ENCODE data around the gene GPR146. TPM values are rescaled to one million over a fixed set of nuclear protein-coding genes. Genes with fewer than 3 reads are reported as not detected.
"Not testable (repeated sequence)": the region's sequence is repeated elsewhere in the genome, so short reads cannot be mapped to it uniquely, and the experiment has no call there.

GPR146 gene
- total RNA-seq, 3 donors from 2014 or later = 3.5 to 13.0 (median 5.7) TPM

DNA sequence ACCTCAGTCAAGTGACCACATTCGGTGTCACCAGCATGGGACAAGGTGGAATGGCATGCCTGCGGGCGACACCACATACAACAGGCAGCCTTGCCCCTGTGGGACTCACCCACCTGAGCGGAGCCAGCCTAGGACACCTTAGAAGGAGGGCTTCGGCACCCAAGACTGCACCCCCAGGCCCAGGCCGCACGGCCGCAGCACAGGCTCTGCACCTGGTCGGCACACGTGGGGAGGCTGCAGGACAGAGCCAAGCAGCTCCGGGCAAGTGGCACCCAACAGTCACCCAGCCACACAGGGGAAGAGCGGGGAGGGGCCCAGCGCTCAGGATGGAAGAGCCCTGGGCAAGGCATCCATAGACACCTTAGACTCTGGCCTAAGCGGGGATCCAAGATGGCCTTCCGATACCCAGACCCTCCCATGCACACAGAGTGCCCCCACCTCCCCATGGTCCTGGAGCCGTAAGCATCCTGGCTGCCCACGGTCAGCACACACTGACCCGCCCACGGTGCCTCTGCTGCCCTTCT lies 27.4 kb downstream of the GPR146 start:
- TF ChIP-seq CTCF (IDR thresholded peaks at IDR 0.05) = no peak

DNA sequence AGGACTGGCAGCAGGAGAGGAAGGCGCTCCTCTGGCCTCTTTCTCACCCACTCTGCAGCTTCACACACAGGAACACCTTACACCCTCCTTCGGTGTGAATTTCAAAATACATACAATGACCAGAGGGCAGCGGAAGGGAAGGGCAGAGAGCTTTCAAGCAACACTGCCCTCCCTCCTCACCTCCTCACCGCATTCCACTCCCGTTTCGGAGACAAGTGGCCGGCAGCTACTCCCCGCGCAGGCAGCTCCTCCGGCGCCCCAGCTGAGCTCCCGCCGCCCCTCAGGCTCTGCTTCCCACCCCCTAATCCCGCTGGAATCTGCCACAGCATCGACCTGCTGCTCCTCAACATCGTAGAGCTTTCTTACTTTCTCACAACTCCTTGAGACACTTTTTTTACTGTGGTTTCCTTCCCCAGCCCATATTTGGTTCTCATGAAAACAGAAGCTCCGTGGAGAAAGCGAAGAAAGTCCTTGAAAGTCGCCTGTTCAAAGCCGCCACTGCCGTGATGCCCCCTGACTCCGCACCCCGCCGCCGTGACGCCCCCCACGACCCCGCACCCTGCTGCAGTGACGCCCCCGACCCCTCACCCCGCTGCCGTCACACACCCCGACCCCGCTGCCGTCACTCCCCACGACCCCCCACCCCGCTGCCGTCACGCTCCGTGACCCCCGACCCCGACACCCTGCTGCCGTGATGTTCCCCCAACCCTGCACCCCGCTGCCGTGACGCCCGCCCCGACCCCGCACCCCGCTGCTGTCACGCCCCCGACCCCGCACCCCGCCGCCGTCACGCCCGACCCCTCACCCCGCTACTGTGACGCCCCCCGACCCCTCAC lies 29.0 kb downstream of the GPR146 start:
- Histone ChIP-seq H3K9me3 (no peaks in the 10 kb centered on the region), H3K4me3 (no peak overlapping the region), H3K36me3 (ENCODE audit: low read depth) (no peaks in the 10 kb centered on the region), H3K4me1 (ENCODE audit: low read depth) (no peaks in the 10 kb centered on the region)
- ATAC-seq = no peak
- TF ChIP-seq CTCF (IDR thresholded peaks at IDR 0.05) = no peak
- DNase-seq = no peak
- intact Hi-C loops (cut with DNase I, micrococcal nuclease) = no loop called here

More for the DNA sequence above, 27.4 kb downstream of the GPR146 start:
- intact Hi-C loops (cut with DNase I, micrococcal nuclease) = no loop called here
- H3K36me3 ChIP-seq (ENCODE audit: low read depth) = no peaks in the 10 kb centered on the region
- ATAC-seq (no peak), DNase-seq (no peak)
- H3K9me3 ChIP-seq = no peaks in the 10 kb centered on the region
- no peak overlapping the region for H3K4me3 ChIP-seq
- no peaks in the 10 kb centered on the region for H3K4me1 ChIP-seq (ENCODE audit: low read depth)

GRCh38 chr7:1074018-1074417 lies 29.7 kb downstream of the GPR146 start:
- intact Hi-C loops (cut with DNase I, micrococcal nuclease); H3K4me3 ChIP-seq; H3K4me1 ChIP-seq (ENCODE audit: low read depth); ATAC-seq; DNase-seq; H3K36me3 ChIP-seq (ENCODE audit: low read depth); H3K9me3 ChIP-seq: not testable (repeated sequence)

GRCh38 chr7:1074593-1075431 lies 30.5 kb downstream of the GPR146 start:
- no peak for ATAC-seq
- Histone ChIP-seq H3K9me3 (no peaks in the 10 kb centered on the region), H3K36me3 (ENCODE audit: low read depth) (no peaks in the 10 kb centered on the region), H3K4me3 (no peak overlapping the region), H3K4me1 (ENCODE audit: low read depth) (no peaks in the 10 kb centered on the region)
- TF ChIP-seq CTCF (IDR thresholded peaks at IDR 0.05) = no peak
- DNase-seq = no peak
- intact Hi-C loops (cut with DNase I, micrococcal nuclease) = no loop called here

- Histone ChIP-seq H3K4me1 (ENCODE audit: low read depth) (no peaks in the 10 kb centered on the region), H3K9me3 (no peaks in the 10 kb centered on the region), H3K36me3 (ENCODE audit: low read depth) (no peaks in the 10 kb centered on the region), H3K4me3 (no peak overlapping the region)
- ATAC-seq (peak; percentile 8), DNase-seq (no peak)
- intact Hi-C loops (cut with DNase I, micrococcal nuclease) = no loop called here
- TF ChIP-seq CTCF (IDR thresholded peaks at IDR 0.05) = no peak
These were observed 32.1 kb downstream of the GPR146 start for GRCh38 chr7:1076184-1077072.
